ENCODE data around the gene CCDC34.

Gene CCDC34

DNA sequence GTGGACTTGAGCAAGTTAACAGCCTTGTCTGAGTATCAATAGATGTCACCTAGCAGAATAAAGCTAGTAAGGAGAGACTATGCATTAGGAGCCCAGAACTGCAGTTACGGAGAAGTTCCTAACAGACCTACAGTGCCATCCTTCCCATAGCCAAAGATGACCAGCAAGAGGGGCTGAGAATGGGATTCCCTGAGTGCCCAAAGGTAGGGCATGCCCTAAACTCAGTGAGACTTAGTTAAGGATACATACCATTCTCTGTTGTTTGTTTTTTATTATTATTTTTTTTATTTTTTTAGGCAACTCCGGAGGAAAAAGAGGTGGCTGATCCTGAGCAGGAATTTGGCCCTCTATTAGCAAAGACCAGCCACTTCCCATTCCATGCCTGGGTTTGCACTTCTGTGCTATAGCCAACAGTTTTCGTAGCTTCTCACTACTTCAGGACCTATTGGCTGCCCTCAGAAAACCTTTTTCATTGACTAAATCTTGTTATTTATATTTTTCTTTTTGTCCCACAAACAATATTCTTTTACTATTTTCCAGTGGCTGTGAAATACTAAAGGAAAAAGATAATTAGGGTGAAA is 33.3 kb upstream of the CCDC34 start:
- H3K4me3 ChIP-seq (ENCODE audit: low read length), result no peak overlapping the region
- no peak overlapping the region for H3K4me2 ChIP-seq (ENCODE audit: low read length)
- no peak overlapping the region for H4K5ac ChIP-seq (ENCODE audit: low read length)
- WGBS (ENCODE audit: extremely low coverage, insufficient coverage, low lambda C conversion rate), result no CpG with 5 or more reads among the region's 3 CpGs
- H3K23ac ChIP-seq (ENCODE audit: low read length), result no peak overlapping the region
- no peak overlapping the region for H4K8ac ChIP-seq (ENCODE audit: low read depth, low read length)
- H3K4me1 ChIP-seq (ENCODE audit: control insufficient read depth, low read depth, low read length), result peaks cover 13% of the 10 kb centered on the region
- no peak overlapping the region for H3K56ac ChIP-seq (ENCODE audit: low read length)
- H3K9ac ChIP-seq (ENCODE audit: low read length), result no peak overlapping the region
- no peak overlapping the region for H3K4ac ChIP-seq (ENCODE audit: low read depth, low read length)
- DNase-seq, result no peak
- no peak overlapping the region for H2BK15ac ChIP-seq (replicated peaks; ENCODE audit: low read depth)
- H2BK5ac ChIP-seq (ENCODE audit: low read length), result no peak overlapping the region
- no peaks in the 10 kb centered on the region for H3K36me3 ChIP-seq (ENCODE audit: control insufficient read depth, insufficient read depth, low read length)
- H2AK5ac ChIP-seq (ENCODE audit: low read length), result no peak overlapping the region
- no peaks in the 10 kb centered on the region for H3K79me1 ChIP-seq (ENCODE audit: low read length)
- H3K79me2 ChIP-seq (ENCODE audit: control insufficient read depth, insufficient read depth, low read length), result no peaks in the 10 kb centered on the region
- H3K27me3 ChIP-seq (ENCODE audit: insufficient read depth, low read length, poor library complexity), result no peaks in the 10 kb centered on the region
- no peak overlapping the region for H2BK120ac ChIP-seq (ENCODE audit: low read depth, low read length)
- H3K27ac ChIP-seq (ENCODE audit: low read depth, low read length), result no peak overlapping the region
- no peak overlapping the region for H3K18ac ChIP-seq (ENCODE audit: low read length)

DNA sequence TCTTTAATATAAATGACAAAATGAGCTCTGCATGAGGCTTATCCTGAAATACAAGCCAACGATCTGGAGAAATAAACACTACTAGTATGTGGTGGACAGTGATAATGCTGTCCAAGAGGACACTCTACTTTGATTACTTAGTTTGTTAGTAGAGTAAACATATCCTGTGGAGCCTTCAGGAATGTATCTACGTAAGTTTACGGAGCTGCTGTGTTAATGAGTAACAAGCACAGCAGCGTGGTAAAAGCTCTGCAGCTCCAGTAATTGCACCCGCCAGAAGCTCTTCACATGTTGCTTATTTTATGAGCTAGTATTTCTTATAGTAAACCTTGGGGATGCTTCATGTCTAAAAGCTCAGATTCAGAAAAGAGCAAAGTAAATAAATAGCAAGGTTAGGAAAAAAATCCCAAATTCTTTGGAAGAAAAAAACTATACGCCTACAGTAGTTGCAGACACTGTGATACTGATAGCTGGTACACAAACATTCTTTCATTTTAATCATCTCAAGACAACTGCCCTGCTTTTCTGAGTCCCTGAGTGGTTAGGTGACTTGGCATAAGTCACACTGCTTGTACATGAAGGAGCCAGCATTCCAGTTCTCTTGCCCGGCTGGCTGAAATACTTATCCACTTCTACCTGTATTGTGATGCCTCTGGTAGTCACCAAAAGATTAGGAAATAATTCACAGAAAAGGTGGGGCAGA is 32.7 kb upstream of the CCDC34 start:
- Histone ChIP-seq H3K27ac (ENCODE audit: low read depth, low read length) (no peak overlapping the region), H2BK15ac (replicated peaks; ENCODE audit: low read depth) (no peak overlapping the region), H3K9ac (ENCODE audit: low read length) (no peak overlapping the region), H3K4me3 (ENCODE audit: low read length) (no peak overlapping the region), H2AK5ac (ENCODE audit: low read length) (no peak overlapping the region), H3K4ac (ENCODE audit: low read depth, low read length) (no peak overlapping the region), H2BK5ac (ENCODE audit: low read length) (no peak overlapping the region), H4K8ac (ENCODE audit: low read depth, low read length) (no peak overlapping the region), H4K5ac (ENCODE audit: low read length) (no peak overlapping the region), H3K4me2 (ENCODE audit: low read length) (no peak overlapping the region), H3K23ac (ENCODE audit: low read length) (no peak overlapping the region), H3K79me1 (ENCODE audit: low read length) (no peaks in the 10 kb centered on the region), H3K18ac (ENCODE audit: low read length) (no peak overlapping the region), H3K79me2 (ENCODE audit: control insufficient read depth, insufficient read depth, low read length) (no peaks in the 10 kb centered on the region), H3K4me1 (ENCODE audit: control insufficient read depth, low read depth, low read length) (peaks cover 15% of the 10 kb centered on the region), H2BK120ac (ENCODE audit: low read depth, low read length) (no peak overlapping the region), H3K27me3 (ENCODE audit: insufficient read depth, low read length, poor library complexity) (no peaks in the 10 kb centered on the region), H3K36me3 (ENCODE audit: control insufficient read depth, insufficient read depth, low read length) (no peaks in the 10 kb centered on the region), H3K56ac (ENCODE audit: low read length) (no peak overlapping the region)
- WGBS (ENCODE audit: extremely low coverage, insufficient coverage, low lambda C conversion rate), result no CpG with 5 or more reads among the region's 7 CpGs
- DNase-seq, result peak; percentile 72

- Histone ChIP-seq H3K36me3 (ENCODE audit: control insufficient read depth, insufficient read depth, low read length) (no peaks in the 10 kb centered on the region), H3K4ac (ENCODE audit: low read depth, low read length) (no peak overlapping the region), H2BK5ac (ENCODE audit: low read length) (no peak overlapping the region), H3K27me3 (ENCODE audit: insufficient read depth, low read length, poor library complexity) (no peaks in the 10 kb centered on the region), H3K18ac (ENCODE audit: low read length) (no peak overlapping the region), H3K4me3 (ENCODE audit: low read length) (no peak overlapping the region), H4K8ac (ENCODE audit: low read depth, low read length) (no peak overlapping the region), H3K4me2 (ENCODE audit: low read length) (no peak overlapping the region), H2AK5ac (ENCODE audit: low read length) (no peak overlapping the region), H3K9ac (ENCODE audit: low read length) (no peak overlapping the region), H3K23ac (ENCODE audit: low read length) (no peak overlapping the region), H3K27ac (ENCODE audit: low read depth, low read length) (no peak overlapping the region), H3K56ac (ENCODE audit: low read length) (no peak overlapping the region), H2BK120ac (ENCODE audit: low read depth, low read length) (no peak overlapping the region), H3K4me1 (ENCODE audit: control insufficient read depth, low read depth, low read length) (peaks cover 17% of the 10 kb centered on the region), H4K5ac (ENCODE audit: low read length) (no peak overlapping the region), H2BK15ac (replicated peaks; ENCODE audit: low read depth) (no peak overlapping the region), H3K79me1 (ENCODE audit: low read length) (no peaks in the 10 kb centered on the region), H3K79me2 (ENCODE audit: control insufficient read depth, insufficient read depth, low read length) (no peaks in the 10 kb centered on the region)
- no CpG with 5 or more reads among the region's 4 CpGs for WGBS (ENCODE audit: extremely low coverage, insufficient coverage, low lambda C conversion rate)
- DNase-seq, result no peak
Observed at GRCh38 chr11:27394781-27395228, 31.8 kb upstream of the CCDC34 start.

GRCh38 chr11:27392278-27393114 is 29.5 kb upstream of the CCDC34 start:
- no peaks in the 10 kb centered on the region for H3K36me3 ChIP-seq (ENCODE audit: control insufficient read depth, insufficient read depth, low read length)
- H3K27ac ChIP-seq (ENCODE audit: low read depth, low read length), result no peak overlapping the region
- H3K27me3 ChIP-seq (ENCODE audit: insufficient read depth, low read length, poor library complexity), result no peaks in the 10 kb centered on the region
- H2BK15ac ChIP-seq (replicated peaks; ENCODE audit: low read depth), result no peak overlapping the region
- WGBS (ENCODE audit: extremely low coverage, insufficient coverage, low lambda C conversion rate), result no CpG with 5 or more reads among the region's 4 CpGs
- no peak overlapping the region for H2AK5ac ChIP-seq (ENCODE audit: low read length)
- no peak overlapping the region for H4K5ac ChIP-seq (ENCODE audit: low read length)
- peaks cover 17% of the 10 kb centered on the region for H3K4me1 ChIP-seq (ENCODE audit: control insufficient read depth, low read depth, low read length)
- H3K79me1 ChIP-seq (ENCODE audit: low read length), result no peaks in the 10 kb centered on the region
- no peak overlapping the region for H2BK5ac ChIP-seq (ENCODE audit: low read length)
- no peak overlapping the region for H3K4me3 ChIP-seq (ENCODE audit: low read length)
- no peak overlapping the region for H3K18ac ChIP-seq (ENCODE audit: low read length)
- H2BK120ac ChIP-seq (ENCODE audit: low read depth, low read length), result no peak overlapping the region
- no peak overlapping the region for H3K4ac ChIP-seq (ENCODE audit: low read depth, low read length)
- peak; percentile 74 for DNase-seq
- H4K8ac ChIP-seq (ENCODE audit: low read depth, low read length), result no peak overlapping the region
- no peak overlapping the region for H3K4me2 ChIP-seq (ENCODE audit: low read length)
- no peak overlapping the region for H3K56ac ChIP-seq (ENCODE audit: low read length)
- no peaks in the 10 kb centered on the region for H3K79me2 ChIP-seq (ENCODE audit: control insufficient read depth, insufficient read depth, low read length)
- H3K9ac ChIP-seq (ENCODE audit: low read length), result no peak overlapping the region
- H3K23ac ChIP-seq (ENCODE audit: low read length), result no peak overlapping the region

DNA sequence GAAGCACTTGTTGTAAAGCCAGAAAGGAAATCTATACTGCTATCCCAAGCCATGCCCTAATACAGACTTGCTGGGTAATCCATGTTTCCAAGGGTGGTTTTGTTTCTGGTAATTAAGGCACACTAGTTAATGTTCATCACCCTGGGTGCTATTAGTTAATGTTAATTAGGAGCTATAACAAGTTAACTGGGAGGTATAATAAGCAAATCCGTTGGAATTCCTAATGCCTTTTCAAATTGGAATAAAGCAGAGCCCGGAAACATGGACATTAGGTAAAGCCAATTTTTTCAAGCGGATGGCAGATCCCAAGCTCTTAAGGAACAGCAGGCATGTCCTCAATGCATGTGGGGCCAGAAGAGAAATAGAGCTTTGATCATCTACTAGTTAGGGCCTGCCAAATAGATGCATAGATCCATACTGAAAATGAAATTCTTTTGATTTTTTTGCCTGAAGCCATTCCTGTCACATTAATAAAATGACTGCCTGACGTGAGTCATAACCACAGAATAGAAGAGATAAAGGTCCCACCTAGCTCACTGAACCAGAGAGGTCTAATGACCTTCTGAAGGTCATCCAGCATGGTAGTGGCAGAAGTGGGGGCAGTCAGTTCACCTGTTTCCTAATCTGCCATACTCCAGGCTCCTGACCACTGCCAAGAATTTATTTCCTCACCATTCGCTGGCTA is 28.5 kb upstream of the CCDC34 start:
- H2BK15ac ChIP-seq (replicated peaks; ENCODE audit: low read depth), result no peak overlapping the region
- WGBS (ENCODE audit: extremely low coverage, insufficient coverage, low lambda C conversion rate), result no CpG with 5 or more reads among the region's 5 CpGs

More for the DNA sequence above, 28.5 kb upstream of the CCDC34 start:
- no peak overlapping the region for H3K4me2 ChIP-seq (ENCODE audit: low read length)
- H3K18ac ChIP-seq (ENCODE audit: low read length), result peak overlapping the region; percentile 60
- H4K5ac ChIP-seq (ENCODE audit: low read length), result no peak overlapping the region
- H3K4me3 ChIP-seq (ENCODE audit: low read length), result no peak overlapping the region
- no peaks in the 10 kb centered on the region for H3K79me2 ChIP-seq (ENCODE audit: control insufficient read depth, insufficient read depth, low read length)
- H3K79me1 ChIP-seq (ENCODE audit: low read length), result no peaks in the 10 kb centered on the region
- peaks cover 17% of the 10 kb centered on the region for H3K4me1 ChIP-seq (ENCODE audit: control insufficient read depth, low read depth, low read length)
- H2BK120ac ChIP-seq (ENCODE audit: low read depth, low read length), result no peak overlapping the region
- no peak overlapping the region for H3K23ac ChIP-seq (ENCODE audit: low read length)
- H3K36me3 ChIP-seq (ENCODE audit: control insufficient read depth, insufficient read depth, low read length), result no peaks in the 10 kb centered on the region
- H2BK5ac ChIP-seq (ENCODE audit: low read length), result no peak overlapping the region
- DNase-seq, result no peak
- H3K27ac ChIP-seq (ENCODE audit: low read depth, low read length), result peak overlapping the region; percentile 37
- no peak overlapping the region for H3K4ac ChIP-seq (ENCODE audit: low read depth, low read length)
- H3K27me3 ChIP-seq (ENCODE audit: insufficient read depth, low read length, poor library complexity), result no peaks in the 10 kb centered on the region
- no peak overlapping the region for H2AK5ac ChIP-seq (ENCODE audit: low read length)
- no peak overlapping the region for H3K56ac ChIP-seq (ENCODE audit: low read length)
- no peak overlapping the region for H3K9ac ChIP-seq (ENCODE audit: low read length)
- no peak overlapping the region for H4K8ac ChIP-seq (ENCODE audit: low read depth, low read length)

Measured in mesendoderm (in vitro differentiated cells).